Right ventricle myocardium inferior (tissue), 1 donor: ENCODE data around the gene IFNA14. TPM values are rescaled to one million over a fixed set of nuclear protein-coding genes. Genes with fewer than 3 reads are reported as not detected.
"Not testable (repeated sequence)": the region's sequence is repeated elsewhere in the genome, so short reads cannot be mapped to it uniquely, and the experiment has no call there.

Experiments used
- ATAC-seq: fragments of 200-7000 bp; cut with Tn5 transposase; one replicate; pipeline ENCODE4 v1.9.1; 2020; ENCODE audit warnings: mild to moderate bottlenecking, moderate library complexity
- DNase-seq: peaks from one replicate; pipeline ENCODE4 v3.0.0; 2021; ENCODE audit errors: missing footprints
- intact Hi-C: fragments of 100-400 bp; cut with DNase I; formaldehyde crosslinking; loops from one replicate; pipeline ENCODE4 v1.11.0; 2022
- long read RNA-seq: library from polyadenylated mRNA; unstranded; transcript quantifications from one replicate; pipeline ENCODE4 v2.0.0, GENCODE V29; 2021
- total RNA-seq: library from RNA; stranded (reverse); fragmentation: NEBNext Ultra II Directional; extraction: Animal tissue kit (Norgen Biotek cat#: 25700); gene quantifications from one replicate; pipeline ENCODE4 v1.2.1, GENCODE V29; 2021
- donor health status: DM: no; HTN: yes; CAD: no; lungs with severe emphysema.

Gene IFNA14
- total RNA-seq, result not detected
- long read RNA-seq, result 0 reads

- DNase-seq (no peak), ATAC-seq (no peak)
- intact Hi-C loops, result no loop called here
These were observed at the start of gene IFNA14 for GRCh38 chr9:21239911-21240310. IFNA14 (minus strand) TSS chr9:21240005; CDS start chr9:21239935, 70 bp downstream.

DNA sequence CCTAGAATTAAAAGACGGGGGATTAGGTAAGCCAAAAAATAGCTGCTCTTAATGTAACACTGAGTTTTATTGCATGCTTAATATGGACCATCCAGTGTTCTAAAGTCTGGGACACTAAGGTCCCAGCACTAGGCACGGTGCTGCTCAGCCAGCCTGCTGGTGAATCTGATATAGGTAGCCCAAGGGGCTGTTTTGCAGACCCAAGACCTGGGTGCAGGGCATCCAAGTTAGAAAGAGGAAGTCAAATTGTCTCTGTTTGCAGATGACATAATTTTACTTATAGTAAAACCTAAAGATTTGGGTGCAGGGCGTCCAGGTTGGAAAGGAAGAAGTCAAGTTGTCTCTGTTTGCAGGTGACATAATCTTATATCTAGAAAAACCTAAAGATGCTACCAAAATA lies 47.5 kb upstream of the IFNA14 start:
- ATAC-seq (no peak), DNase-seq (no peak)
- intact Hi-C loops, result no loop called here

DNA sequence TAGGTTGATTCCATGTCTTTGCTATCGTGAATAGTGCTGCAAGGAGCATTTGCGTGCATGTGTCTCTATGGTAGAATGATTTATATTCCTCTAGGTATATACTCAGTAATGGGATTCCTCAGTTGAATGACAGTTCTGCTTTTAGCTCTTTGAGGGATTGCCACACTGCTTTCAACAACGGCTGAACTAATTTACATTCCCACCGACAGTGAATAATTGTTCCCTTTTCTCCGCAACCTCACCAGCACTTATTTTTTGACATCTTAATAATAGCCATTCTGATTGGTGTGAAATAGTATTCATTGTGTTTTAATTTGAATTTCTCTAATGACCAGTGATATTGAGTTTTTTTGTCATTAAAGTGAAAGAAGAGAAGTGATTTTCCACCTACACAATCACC lies 46.9 kb upstream of the IFNA14 start:
- intact Hi-C loops, result no loop called here
- DNase-seq (no peak), ATAC-seq (no peak)

DNA sequence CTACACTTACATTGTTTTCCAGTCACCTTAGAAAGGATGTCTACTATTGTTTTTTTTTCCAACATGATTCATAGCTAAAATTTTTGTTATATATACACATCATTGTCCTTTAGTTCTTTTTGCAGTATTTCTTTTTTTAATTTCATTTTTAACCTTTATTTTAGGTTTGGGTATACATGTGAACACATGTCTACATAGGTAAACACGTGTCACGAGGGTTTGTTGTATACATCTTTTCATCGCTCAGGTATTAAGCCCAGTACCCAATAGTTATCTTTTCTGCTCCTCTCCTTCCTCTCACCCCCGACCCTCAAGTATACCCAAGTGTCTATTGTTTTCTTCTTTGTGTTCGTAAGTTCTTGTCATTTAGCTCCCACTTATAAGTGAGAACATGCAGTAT lies 46.3 kb upstream of the IFNA14 start:
- no peak for ATAC-seq
- intact Hi-C loops, result no loop called here
- no peak for DNase-seq

GRCh38 chr9:21281275-21281674 lies 41.5 kb upstream of the IFNA14 start:
- DNase-seq (no peak), ATAC-seq (no peak)
- intact Hi-C loops, result no loop called here

GRCh38 chr9:21268347-21268657 lies 28.5 kb upstream of the IFNA14 start:
- ATAC-seq (no peak), DNase-seq (no peak)
- intact Hi-C loops, result no loop called here

DNA sequence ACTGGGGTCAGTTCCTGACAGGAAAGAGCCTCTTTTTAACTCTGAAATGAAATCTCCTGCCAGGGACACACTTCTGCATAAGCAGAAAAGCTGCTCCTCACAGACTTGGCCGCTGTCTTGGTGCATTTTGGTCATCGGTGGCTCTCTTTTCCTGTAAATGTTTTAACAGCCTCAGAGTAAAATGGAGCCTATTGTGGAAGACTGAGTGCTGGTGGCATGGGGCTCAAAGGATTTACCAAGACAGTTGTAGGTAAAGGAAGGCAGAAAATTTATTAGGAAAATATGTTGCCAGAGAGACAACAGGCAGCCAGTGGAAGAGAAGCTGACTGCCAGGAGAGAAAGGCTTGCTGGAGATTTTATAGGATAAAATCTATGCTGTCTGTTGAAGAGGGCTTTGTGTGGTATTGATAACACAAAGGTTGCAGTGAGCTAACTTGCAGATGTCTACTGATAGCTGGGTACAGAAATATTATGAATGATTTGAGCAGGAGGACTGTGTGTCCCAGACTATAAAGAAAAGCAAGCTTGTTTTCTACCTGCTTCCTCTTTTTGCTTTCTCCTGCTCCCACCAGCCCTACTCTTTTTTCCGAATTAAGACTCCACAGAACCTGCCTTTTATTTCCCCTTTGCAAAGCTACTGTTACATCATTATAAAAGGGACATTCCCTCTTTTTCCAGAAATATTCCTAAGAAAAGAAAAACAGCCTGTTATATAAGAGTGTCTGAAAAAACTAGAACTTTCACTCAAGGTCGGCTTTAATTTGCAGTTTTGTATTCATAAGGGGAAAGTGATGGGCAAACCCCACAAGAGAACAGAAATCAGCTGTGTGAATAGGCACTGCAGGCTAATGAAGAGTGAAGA lies 27.9 kb upstream of the IFNA14 start:
- intact Hi-C loops, result no loop called here
- DNase-seq, result no peak
- no peak for ATAC-seq

DNA sequence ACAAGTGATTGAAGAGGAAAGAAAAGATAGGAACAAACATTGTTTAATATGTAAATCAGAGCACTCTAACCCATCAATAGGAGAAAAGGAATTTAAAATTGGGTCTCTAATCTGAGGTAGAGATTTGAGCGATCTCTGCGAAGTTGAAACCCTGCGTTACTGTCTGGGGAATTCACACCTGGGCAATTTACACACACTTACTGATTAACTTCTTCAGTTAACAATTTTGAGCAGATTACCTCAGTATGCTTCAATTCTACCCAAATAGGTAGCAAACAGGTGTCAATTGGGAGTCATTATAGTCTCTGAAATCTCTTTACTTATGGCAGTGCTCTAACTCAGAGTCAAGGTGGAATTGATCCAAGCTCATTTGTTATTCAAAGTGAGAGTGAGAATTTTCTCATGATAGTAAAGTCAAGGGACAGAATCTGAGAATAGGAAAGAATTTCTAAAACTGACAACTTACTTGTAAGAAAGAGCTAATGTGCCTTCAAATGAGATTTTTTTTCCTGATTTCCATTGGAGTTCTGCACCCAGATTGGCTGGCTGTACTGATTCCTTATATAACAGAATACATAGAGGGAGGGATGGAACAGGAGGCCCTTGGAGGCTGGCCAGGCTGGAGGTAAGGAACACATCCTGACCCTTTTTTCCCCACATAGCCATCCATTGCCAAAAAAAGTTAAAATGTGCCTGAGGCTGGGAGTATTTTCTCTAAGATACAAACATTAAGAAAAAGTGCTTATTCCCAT lies 27.1 kb upstream of the IFNA14 start:
- ATAC-seq, result no peak
- no peak for DNase-seq
- intact Hi-C loops, result no loop called here

- DNase-seq (no peak), ATAC-seq (no peak)
- intact Hi-C loops, result no loop called here
These were observed 25.8 kb upstream of the IFNA14 start for GRCh38 chr9:21265421-21266189.

GRCh38 chr9:21255538-21256212 lies 15.9 kb upstream of the IFNA14 start:
- intact Hi-C loops, result no loop called here
- ATAC-seq, result no peak
- no peak for DNase-seq

- no peak for DNase-seq
- intact Hi-C loops, result loop anchor here (5.0 kb wide), 1 partner anchor 534 kb away; no protein-coding TSS in a partner anchor
- peak; percentile 72 for ATAC-seq
These were observed 13.1 kb upstream of the IFNA14 start for GRCh38 chr9:21252721-21253547.

GRCh38 chr9:21251638-21252037 lies 11.8 kb upstream of the IFNA14 start:
- DNase-seq (no peak), ATAC-seq (no peak)
- intact Hi-C loops, result loop anchor here (5.0 kb wide), 1 partner anchor 536 kb away; no protein-coding TSS in a partner anchor

DNA sequence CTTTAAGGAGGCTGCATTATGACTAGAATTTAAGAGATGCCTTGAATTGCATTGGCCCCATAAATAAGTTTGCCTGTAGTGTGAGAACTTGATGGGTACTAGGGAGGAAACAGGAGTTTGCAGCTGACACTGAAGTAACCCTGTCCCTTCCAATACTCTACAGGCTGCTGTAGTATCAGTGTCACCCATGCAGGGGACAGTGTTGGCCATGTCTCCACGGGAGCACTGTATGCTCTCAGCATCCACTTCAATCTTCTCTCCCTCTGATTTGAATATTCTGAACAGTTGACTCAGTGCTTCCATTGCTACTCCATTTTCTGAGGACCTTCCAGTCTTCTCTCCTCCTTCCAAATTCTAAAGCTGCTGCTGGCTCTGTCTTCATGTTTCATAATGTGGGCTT lies 11.4 kb upstream of the IFNA14 start:
- DNase-seq (no peak), ATAC-seq (no peak)
- intact Hi-C loops, result loop anchor here (5.0 kb wide), 1 partner anchor 536 kb away; no protein-coding TSS in a partner anchor

DNA sequence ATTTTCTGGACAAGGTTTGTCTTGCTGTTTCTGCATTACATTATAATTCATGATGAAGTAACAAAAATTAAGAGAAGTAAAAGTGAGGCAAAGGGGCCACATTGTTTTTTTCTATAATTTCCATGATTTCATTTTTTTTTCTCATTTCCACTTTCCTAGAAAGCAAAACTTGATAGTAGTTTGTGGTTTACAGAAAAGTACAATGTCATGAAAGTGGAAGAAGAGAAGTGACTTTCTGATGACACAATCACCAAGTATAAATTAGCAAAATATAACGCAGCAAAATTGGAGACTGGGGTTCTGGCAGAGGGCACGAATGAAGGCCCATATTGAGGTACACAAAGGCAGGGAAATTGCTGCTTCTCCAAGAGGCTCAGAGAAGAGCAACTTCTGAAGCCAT lies 5.0 kb upstream of the IFNA14 start:
- no peak for ATAC-seq
- DNase-seq, result no peak
- intact Hi-C loops, result no loop called here

GRCh38 chr9:21236360-21236714 lies 3.5 kb downstream of the IFNA14 start:
- intact Hi-C loops, DNase-seq, ATAC-seq: not testable (repeated sequence)

GRCh38 chr9:21235468-21236359 lies 4.1 kb downstream of the IFNA14 start:
- DNase-seq, intact Hi-C loops: not testable (repeated sequence)
- ATAC-seq, result peak; percentile 52

DNA sequence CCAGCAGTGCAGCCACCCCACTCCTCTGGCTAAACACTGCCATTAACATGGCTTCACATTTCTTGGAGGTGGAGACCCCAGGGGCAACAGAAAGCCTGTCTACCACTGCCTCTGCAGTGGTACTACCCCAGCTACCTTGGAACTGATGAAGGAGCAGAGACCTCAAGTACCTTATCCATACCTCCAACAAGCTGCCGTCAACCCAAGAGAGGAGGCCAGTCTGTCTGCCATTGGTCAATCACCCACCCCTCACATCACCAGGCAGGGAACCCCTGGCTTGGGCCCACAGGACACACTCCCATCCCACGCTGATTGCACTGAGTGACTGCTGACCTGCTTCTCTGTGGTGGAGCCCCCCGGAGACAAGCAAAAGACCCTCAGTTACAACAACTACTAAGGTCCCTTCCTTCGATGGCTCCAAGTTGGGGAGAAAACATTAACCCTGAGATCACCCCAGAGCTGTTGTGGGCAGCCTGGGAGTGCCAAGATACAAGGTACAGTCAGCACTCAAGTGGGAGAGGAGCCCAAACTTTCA lies 5.6 kb downstream of the IFNA14 start:
- ATAC-seq, result no peak
- intact Hi-C loops, result no loop called here
- DNase-seq, result no peak
